CD4-positive, alpha-beta T cell treated with Interleukin-2 at 100 ng/mL for 4 hours (primary cell): ENCODE results near the gene ATXN10.

Experiments
- DNase-seq: peaks from one replicate; pipeline ENCODE4 v3.0.0-alpha.2; 2020; ENCODE audit warnings: low spot score

The ATXN10 gene

DNA sequence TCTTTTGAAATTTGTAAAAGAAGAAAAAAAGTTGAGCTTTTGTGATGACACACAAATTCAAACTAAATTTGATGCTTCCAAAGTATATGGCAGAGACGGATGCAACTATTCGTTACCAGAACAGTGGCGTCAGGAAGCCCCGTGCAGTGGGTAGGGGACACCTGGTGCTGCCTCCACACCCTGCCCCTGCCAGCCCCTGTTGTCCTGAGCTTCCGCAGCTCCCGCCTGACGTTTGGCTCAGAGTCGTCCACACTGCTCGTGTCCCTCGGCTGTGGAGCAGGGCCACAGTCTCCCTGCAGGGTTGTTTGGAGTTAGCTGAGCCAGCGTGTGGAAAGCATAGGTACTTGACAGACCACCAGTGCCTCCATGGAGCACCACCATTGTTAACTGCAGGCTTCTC lies 86.3 kb downstream of the ATXN10 start:
- DNase-seq = no peak

DNA sequence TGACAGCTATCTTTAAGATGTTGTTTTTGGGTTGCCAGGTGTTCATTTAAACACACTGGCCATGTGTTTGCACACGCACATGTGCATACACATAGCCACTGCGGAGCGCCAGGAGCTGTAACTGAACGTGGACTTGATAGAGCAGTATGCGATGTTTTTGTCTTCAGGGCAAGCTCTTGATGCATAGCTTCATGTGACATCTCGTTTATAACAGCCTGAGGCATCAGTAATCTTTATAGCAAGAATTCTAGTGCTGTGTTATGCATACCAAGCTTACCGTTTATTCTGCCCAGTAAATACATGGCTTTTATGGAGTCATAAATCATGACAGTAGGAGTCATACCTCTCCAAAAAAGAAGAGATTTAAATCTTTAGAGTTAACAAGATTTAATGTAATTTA lies 87.0 kb downstream of the ATXN10 start:
- no peak for DNase-seq

DNA sequence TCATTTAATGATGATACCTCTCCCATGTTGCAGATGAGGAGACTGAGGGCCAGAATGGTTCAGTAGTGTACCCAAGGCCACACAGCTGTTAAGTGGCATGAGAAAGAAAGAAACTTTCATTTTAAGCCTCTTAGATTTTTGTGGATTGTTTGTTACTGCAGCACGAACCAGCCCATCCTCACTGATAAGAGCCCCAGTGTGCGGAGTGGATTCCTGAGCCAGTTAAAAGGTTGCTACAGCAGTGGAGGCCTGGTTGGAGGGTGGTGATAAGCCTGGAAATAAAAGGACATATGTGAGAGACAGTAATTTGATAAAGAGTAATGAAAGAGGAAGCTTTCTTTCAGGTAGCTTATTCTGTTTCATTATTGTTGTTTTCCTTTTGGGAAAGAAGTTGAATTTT lies 89.0 kb downstream of the ATXN10 start:
- DNase-seq = no peak

DNA sequence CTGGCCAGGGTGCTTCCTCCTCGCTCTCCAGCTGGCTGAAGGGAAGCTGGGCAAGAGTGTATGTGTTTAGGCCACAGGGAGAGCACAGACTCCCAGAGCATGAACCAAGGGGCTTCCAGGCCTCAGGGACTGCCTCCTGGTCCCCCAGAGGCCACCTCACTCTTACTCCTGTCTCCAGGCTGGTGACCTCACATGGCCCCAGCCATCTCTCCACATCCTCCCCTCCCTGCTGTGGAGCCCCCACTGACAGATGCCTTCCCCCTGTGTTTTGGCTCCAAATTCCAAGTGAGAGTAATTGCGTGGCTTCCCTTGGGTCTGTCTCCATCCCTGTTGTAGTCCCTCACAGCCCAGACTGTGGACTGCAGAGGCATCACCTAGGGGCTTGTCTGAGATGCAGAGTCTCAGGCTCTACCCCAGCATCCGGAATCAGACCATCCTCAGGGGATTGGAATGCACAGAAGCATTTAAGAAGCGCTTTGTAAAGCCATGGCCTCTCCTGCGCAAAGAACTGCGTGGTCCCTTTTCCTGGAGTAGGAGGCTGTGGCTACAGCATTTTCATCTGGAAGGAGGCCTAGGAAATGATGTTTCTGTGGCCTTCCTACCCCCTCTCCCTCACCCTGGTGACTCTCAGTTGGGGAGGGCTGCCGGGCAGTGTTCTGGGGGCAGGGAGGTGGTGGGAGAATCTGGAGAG lies 91.1 kb downstream of the ATXN10 start:
- DNase-seq = no peak

DNA sequence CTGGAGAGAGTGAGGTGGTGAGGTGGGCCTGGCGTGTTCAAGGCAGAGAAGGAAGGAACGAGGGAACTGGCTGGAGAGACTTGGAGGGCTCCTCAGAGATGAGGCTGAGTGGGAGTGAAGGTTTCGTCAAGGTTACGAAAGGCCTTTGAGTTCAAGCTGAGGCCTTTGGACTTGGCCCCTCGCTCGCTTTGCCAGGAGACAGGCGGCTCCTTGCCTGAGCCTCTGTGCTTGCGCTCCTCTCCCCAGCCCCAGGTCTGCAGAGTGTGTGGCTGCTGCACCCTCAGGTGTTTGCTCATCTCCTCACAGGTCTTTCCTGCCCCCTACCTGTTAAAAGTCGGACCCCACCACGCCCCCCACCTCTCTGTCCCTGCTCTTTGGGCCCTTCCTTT lies 91.6 kb downstream of the ATXN10 start:
- DNase-seq = no peak

DNA sequence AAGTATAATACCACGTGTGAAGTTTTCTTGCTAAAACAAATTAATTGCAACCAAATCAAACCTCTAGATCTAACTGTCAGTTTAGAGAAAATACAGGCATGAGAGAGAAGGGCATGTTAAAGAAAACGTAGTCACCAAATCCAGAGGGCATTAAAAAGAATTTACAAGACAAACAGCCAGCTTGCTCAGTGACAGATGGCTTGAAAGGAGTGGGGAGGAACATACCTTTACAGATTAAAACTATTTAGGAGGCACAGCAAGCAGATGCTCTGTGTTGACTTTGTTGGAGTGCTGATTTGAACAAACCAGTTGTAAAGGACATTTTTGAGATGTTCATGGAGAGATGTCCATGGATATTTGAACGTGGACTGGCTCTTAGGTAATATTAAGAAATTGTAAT lies 96.9 kb downstream of the ATXN10 start:
- DNase-seq = no peak

DNA sequence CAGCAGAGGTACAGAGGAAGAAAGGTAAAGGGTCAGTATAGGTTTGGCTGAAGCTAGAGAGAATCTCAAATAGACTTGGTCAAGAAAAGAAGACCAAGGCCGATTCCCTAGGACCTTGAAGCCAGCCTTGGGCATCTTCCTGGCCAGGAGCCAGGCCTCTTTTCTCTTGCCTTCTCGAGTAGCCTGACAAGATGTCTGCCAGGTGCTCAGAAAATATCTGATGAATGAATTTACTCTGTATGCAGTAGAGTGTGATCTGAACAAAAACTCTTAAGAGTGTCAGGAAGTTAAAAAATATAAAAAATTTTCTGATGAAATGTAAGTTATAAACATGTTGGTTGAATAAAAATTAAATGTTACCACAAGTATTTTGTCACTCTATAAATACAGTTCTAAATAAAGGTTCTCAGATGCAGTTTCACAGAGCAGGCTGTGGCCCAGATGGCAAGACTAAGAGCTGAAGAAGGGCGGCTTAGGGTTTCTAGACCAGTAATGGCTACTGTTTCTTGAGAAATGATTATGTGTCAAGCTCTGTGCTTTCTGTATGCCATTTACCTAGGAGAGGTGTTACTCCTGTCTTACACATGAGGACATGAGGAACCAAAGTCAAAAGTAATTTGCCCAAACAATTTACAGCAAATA lies 98.1 kb downstream of the ATXN10 start:
- DNase-seq = no peak

DNA sequence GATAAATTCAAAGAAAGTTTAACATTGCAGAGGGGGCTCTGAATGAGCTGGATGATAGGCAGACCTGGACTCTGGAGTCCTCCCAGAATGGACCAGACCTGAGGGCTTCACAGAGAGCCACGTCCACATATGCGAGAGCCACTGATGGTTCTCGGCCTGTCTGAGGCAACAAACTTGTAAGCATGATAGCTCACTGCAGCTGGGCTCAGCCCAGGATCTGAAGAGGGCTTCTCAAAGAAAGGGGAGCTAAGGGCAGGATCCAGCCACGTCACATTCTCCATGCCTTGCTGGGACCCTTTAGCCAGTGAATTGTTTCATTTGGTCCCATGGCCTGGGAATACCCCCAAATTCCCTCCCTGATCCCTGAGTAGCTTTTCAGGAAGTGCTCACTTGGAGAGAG lies 98.9 kb downstream of the ATXN10 start:
- no peak for DNase-seq

DNA sequence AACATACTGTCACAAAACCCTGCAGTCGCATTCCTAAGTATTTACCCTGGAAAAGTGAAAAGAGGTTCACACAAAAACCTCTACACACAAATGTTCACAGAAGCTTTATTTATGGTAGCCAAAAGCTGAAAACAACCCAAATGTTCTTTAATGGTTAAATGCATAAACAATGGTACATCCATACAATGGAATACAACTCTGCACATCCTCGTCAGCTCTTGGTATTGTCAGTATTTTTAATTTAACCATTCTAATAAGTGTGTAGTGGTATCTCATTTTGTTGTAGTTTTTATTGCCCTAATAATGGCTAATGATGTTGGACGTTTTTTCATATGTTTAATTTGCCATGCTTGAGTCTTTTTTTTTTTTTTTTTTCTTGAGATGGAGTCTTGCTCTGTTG lies 99.4 kb downstream of the ATXN10 start:
- no peak for DNase-seq

DNA sequence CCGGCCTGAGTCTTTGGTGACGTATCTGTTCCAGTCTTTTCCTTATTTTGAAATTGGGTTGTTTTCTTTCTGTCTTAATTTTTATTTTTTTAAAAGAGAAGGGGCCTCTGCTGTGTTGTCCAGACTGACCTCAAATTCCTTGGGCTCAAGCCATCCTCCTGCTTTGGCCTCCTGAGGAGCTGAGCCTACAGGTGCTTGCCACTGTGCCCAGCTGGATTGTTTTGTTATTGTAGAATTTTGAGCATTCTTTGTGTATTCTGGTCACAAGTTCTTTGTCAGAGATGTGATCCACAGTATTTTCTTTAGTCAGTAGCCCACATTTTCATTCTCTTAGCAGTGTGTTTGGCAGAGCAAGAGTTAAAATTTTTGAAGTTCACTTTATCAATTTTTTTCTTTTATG lies 100.1 kb downstream of the ATXN10 start:
- no peak for DNase-seq

DNA sequence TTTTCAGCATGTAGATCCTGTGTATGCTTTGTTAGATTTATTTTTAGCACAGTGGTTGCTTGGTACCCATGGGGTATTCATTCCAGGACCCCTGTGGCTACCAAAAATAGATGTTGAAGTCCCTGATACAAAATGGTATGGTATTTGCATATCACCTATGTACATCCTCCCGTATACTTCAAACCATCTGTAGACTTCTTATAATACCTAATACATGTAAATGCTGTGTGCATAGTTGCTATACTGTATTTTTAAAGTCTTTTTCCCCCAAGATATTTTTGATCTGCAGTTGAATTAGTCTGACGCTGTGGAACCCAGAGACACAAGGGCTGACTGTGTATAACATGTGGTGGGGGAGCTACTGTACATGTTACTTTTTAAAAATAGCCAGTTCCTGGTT lies 101.1 kb downstream of the ATXN10 start:
- DNase-seq = no peak

DNA sequence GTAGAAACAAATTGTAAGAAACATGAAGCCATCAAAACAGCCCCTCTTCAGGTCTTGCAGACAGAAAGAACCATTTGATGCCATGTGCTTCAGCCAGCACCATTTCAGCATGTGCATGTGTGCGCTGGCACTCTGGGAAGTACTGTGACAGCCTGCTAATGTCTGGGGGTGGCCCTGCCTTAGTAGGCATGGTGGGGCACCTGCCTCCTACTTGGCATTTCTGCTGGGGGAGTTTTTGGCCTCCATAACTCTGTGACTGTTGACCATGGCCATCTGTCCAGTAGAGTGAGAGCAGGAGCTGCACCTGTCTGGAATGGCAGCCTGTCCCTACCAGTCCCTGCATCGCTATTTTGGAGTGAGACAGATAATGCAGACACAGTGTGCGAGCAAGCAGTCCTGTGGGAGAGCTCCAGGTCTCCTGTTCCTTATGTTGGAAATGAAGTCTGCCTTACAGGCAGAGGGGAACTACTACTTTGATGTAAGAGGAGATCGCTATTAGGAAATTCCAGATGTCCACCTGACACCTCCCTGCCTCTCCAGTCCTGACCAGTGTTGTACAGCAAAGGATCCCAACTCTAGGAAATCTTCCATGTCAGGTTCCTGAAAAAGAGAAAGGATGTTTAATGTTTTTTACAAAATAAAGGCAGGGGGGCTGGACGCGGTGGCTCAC lies 102.5 kb downstream of the ATXN10 start:
- no peak for DNase-seq

DNA sequence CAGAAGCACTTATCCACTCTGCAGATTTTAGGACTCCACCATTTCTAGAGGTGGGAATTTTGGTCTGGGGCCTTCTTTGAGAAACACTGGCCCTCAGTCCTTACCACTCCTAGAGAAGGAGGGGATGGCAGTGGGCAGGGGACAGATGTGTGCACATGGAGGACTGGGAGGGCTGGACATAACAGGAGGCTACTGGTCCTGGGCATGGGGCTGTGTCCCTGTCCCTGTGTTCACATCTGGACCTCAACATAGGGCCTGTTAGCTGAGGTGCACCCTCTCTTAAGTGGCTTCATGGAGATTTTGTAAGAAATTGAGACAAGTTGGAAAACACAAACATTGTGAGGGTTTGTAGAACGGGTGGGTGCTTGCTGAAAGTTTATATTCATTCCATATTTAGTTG lies 103.4 kb downstream of the ATXN10 start:
- no peak for DNase-seq

DNA sequence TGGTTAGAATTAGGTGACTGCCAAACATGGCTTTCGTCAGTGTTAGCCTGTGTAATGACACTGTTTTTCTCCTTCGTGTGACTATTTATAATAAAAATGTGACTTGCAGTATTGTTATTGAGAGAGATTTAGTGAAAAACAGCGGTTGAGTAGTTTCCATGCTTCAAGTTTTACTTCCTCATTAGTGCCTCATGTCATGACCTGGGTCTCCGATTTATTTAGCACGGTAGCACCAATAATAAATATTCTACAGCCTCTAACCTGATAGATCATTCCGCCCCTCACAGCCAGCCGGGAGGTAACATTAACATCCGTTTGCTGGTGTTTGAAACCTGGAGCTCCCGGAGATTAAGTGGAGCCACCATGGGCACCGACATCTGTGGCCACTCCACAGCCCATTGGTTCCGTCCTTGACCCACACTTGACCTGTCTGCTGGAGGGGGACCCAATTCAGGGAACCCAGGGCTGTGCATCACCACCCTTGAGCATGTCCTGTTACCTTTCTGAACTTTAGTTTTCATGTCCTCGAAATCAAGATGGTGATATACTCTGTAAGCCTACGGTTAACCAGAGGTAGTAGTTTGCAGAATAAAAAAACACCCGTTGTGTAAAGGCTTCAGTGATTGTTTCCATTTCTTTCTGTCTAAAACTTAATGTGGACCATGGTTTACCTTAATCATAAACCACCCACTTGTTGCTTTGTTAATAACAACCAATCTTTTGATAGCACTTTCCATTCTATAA lies 104.1 kb downstream of the ATXN10 start:
- no peak for DNase-seq

DNA sequence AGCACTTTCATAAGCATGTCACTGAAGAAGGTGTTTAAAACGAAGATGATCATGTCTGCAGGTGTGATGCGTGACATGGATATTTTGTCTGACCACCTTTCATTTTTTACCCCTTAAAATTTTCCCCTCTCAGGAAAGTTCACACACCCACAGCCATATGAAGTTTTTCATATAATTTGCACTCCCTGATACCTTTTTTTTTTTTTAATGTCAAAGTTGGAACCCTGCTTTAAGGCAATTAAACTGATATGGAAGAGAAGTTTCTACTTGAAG lies 104.6 kb downstream of the ATXN10 start:
- no peak for DNase-seq

DNA sequence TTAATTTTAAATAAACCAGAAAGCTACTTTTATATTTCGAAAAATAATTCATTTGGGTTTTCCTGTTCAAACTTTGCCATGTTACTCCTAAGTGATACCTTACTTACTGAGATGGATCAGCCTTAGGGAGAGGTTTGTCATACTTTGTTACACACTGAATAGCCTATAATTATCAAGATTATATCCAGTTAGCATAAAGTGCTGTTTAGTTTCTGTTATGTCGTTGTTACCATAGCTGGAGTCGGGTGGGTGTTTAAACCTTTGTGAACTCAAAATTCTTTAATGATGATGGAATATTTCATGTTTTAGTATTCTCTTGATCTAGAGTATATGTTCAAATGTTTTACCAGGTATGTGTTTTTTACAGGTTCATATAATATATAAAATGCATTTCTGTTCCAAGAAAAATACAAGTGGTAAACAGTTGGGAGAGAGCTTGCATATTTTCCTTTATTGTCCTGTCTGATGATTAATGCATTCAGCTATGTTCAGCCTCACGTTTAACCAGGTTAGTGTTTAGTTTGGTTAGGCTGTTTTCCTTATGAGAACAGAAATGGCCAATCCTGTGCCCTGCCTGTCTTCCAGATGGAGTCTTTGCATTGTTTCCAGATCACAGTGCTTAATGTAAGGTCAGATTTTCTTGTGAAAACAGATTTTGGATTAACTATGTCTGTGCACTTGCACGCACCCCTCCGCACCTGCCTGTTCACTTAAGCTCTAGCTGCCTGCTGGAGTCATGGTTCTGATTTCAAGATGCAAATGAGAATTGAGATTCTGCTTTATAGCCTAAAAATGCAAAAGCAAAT lies 105.6 kb downstream of the ATXN10 start:
- DNase-seq = no peak

DNA sequence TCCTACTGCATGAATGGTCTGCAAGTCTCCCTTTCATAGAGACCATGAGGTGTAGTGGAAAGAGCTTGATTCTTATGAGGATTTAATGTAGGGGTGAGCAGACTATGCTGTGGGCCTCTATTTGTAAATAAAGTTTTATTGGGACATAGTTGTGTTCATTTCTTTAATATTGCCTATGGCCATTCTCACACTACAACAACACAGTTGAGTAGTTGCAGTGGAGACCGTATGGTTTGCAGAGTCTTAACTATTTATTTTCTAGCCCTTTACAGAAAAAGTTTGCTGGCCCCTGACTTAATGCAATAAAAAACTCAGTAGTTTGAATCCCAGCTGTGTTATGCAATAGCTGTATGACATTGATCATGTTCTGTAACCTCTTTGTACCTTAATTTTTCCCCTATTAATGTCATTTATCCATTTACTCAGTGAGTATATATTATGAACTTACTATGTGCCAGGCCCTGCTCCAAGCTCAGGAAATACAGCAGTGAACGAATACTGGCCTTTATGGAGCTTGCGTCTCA lies 106.3 kb downstream of the ATXN10 start:
- no peak for DNase-seq

DNA sequence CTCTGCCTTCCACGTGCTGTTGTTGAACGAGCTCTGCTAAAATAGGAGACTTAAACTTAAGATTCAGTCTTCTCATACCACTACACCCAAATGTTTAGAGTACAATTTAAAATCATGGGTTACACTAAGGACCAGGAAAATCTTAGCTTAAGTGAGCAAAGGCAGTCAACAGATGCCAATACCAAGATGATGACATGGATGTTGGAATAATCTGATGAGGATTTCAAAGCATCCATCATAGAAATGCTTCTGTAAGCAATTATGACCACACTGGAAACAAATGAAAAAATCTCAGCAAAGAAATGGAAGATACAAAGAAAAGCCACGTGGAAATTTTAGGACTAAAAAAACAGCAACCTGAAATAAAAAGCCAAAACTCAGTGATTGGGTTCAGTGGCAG lies 109.8 kb downstream of the ATXN10 start:
- DNase-seq = no peak

DNA sequence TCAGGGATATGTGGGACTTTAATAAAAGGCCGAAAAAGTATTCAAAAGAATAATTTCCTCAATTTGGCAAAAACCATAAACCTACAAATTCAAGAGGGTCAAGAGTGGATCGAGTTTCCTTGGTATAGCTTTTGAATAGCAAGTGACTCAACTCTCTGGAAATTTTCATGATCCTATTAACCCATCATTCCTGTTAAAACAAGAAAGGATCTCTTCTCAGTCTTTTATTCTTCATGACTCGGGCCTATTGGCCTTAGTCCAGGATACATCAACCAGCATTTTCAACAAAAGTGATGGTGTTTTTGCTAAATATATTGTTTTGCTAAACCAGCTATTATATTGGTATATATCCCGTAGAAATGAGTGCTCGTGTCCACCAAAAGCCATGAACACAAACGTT lies 110.3 kb downstream of the ATXN10 start:
- DNase-seq = no peak

DNA sequence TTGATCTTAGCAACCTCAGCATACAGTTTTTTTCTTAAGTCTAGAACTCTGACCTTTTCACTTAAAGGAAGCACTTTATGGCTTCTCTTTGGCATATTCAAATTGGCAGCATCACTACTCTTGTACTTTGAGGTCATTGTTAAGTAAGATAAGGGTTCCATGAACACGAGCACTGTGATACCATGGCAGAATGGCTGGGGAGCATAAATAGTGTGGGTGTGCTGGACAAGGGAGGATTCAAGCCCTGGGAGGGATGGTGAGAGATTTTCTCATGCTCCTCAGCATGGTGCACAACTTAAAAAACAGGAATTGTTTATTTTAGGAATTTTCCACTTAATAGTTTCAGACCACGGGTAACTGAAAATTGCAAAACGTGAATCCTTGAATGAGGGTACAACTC lies 111.4 kb downstream of the ATXN10 start:
- DNase-seq = no peak

DNA sequence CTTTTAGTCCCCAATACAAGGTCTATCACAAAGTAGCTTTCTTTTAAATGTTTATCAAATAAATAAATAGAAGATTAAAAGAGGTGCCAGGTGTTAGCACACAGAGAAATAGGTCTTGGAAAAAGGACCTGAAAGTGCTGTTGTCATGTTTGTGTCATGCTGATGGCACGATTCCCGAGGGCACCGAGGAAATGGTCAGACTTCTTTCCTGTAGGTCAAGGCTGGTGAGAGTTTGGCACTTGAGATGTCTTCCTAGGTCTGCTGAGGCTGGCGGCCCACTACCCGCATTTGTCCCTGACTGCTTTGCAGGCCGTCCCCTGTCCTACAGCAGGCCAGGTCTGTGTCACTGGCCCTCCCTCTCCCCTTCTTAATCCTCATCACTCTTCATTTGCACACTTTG lies 112.1 kb downstream of the ATXN10 start:
- DNase-seq = no peak
